D721Med (cell line): Measurements from ENCODE around the gene EPB41.

Source experiments
- DNase-seq: peaks from one replicate; pipeline ENCODE4 v3.0.0; 2011; ENCODE audit warnings: low spot score; ENCODE audit not compliant: insufficient read length
- FAIRE-seq: peaks from 2 replicates; lab custom pipeline; 2011; peaks lifted over from hg19 to GRCh38; lab: Jason Lieb, UNC
- CTCF ChIP-seq: IDR thresholded peaks from 2 replicates; pipeline ENCODE4 v1.5.1; 2012; ENCODE audit warnings: mild to moderate bottlenecking, control low read depth; ENCODE audit not compliant: insufficient read depth; ENCODE audit errors: missing control alignments

Gene EPB41

GRCh38 chr1:29002792-29003191 is 88.4 kb downstream of the EPB41 start:
- no peak for TF ChIP-seq CTCF
- FAIRE-seq (no peak), DNase-seq (no peak)

GRCh38 chr1:29004288-29004687 is 89.9 kb downstream of the EPB41 start:
- no peak for FAIRE-seq
- TF ChIP-seq CTCF: no peak

GRCh38 chr1:29004798-29005197 is 90.4 kb downstream of the EPB41 start:
- no peak for TF ChIP-seq CTCF
- DNase-seq: no peak
- FAIRE-seq: no peak

More at GRCh38 chr1:29004288-29004687, 89.9 kb downstream of the EPB41 start:
- no peak for DNase-seq

- no peak for TF ChIP-seq CTCF
- DNase-seq (no peak), FAIRE-seq (no peak)
Measured at GRCh38 chr1:29011775-29012174, 97.4 kb downstream of the EPB41 start.

- DNase-seq: no peak
- FAIRE-seq: no peak
- TF ChIP-seq CTCF: no peak
Measured at GRCh38 chr1:29017235-29017634, 102.9 kb downstream of the EPB41 start.

GRCh38 chr1:29017975-29018712 is 103.8 kb downstream of the EPB41 start:
- FAIRE-seq: no peak
- no peak for DNase-seq
- no peak for TF ChIP-seq CTCF

- no peak for TF ChIP-seq CTCF
- DNase-seq (no peak), FAIRE-seq (no peak)
Measured at GRCh38 chr1:29022620-29023019, 108.3 kb downstream of the EPB41 start.
